GM13976 (cell line): Measurements from ENCODE around the gene DCTD.

ENCODE experiments used
- DNase-seq: peaks from one replicate; pipeline ENCODE4 v3.0.0; 2012; ENCODE audit warnings: low spot score
- CTCF ChIP-seq: IDR thresholded peaks from 2 replicates; pipeline ENCODE4 v1.5.1; 2012; ENCODE audit warnings: borderline replicate concordance, mild to moderate bottlenecking; ENCODE audit not compliant: insufficient read depth; ENCODE audit errors: extremely low read depth, missing control alignments, control extremely low read depth
- in situ Hi-C: fragments of 300-500 bp; cut with MboI; formaldehyde crosslinking; loops from one replicate; pipeline ENCODE4 v1.12.0; 2022; ENCODE audit warnings: low sequenced_read_pairs, mixed read lengths, inconsistent platforms; ENCODE audit not compliant: unreplicated experiment

Gene DCTD

DNA sequence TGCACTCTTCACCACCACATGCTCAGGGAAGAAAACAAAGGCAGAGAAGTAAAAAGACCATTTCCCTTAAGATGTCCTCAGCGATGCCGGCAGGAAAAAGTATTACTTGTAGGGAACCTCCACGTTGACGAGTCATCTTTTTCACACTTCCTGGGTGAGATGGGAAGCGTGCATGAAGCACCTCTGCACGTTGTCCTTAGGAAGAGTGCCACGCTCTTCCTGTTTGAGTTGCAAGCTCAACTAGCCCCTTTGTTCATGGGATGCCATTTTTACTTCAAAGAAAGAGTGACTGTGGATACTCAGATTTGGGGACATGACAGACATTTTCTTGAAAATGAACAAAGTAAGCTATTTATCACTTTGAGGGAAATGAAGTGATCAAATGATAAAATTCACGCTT lies 33.8 kb downstream of the DCTD start:
- no peak for DNase-seq
- in situ Hi-C loops = no loop called here
- TF ChIP-seq CTCF = no peak

GRCh38 chr4:182881914-182882313 lies 35.3 kb downstream of the DCTD start:
- TF ChIP-seq CTCF = no peak
- in situ Hi-C loops = no loop called here
- DNase-seq = no peak

- in situ Hi-C loops = no loop called here
- no peak for TF ChIP-seq CTCF
- no peak for DNase-seq
Measured at GRCh38 chr4:182880387-182881356, 36.5 kb downstream of the DCTD start.

DNA sequence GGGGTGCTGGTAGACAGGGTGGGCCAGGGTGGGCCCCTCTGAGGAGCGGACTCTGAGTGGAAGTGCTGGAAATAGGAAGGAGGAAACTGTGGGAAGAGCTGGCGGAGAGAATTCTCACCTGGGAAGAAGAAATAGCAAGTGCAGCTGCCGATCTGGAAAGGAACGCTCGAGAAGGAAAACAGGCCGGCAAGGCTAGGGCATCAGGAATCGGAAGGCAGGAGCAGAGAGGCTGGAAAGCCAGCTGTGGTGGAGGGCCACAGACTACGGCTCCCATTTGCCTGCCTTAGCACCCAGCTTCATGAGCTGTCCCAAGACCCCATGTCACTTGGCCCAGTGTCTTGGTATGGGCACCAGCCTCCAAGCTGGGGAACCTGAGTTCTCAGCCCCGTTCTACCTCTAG lies 37.3 kb downstream of the DCTD start:
- in situ Hi-C loops = no loop called here
- DNase-seq = no peak
- TF ChIP-seq CTCF = no peak

DNA sequence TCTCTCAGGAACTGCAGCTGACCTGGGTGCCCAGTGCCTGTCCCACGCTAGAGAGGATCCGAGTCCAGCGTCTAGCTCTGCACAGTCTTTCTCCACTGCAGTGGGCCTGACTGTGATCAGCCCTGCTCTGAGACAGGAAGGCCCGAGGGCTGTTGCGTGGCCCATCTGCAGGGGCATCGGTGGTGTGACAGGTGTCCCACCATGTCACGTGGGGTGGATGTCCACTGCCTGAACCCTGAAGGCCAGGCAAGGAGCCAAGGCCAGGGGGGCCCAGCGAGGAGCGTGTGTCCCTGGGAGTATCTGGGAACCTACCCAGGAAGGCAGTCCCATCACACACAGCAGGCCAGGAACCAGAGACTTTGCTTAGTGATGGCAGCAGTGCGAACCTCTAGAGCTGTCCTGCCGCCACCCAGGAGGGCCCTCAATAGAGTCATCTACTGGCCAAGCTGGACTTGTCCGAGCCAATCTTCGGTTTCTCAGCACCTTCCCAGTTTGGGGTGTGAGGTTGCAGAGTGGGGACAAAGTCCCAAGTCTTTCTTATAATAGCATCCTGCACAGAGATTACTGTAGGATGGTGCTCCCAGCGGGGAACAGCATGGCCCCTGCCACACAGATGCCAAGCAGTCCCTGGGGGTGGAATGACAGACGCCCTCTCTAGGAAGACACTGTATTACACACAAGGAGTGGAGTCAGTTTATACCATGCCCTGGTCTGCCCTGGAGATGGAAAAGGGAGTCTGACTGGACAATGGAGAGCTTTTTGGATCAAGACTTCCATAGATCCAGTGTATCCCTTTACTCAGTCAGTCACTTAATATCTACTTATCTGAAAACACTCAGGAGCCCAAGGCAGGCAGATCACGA lies 38.3 kb downstream of the DCTD start:
- no peak for DNase-seq
- in situ Hi-C loops = no loop called here
- no peak for TF ChIP-seq CTCF

DNA sequence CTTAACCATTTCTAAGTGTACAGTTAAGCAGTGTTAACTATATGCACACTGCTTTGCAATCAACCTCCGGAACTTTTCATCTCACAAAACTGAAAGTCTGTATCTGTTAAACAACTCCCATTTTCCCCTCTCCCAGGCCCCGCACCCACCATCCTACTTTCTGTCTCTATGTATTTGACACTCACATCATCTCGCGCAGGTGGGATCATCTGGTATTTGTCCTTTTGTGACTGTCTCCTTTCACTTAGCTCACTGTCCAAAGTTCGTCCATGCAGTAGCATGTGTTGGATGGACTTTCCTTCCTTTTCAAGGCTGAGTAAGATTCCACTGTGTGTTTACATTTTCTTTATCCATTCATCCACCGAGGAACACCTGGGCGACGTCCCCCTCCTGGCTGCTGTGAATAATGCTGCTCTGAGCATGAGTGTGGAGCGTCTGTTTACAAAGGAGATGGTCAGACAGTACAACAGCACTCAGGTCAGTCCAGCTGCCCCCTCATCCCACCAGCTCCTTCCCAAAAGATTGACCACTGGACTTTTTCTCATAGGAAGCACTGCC lies 39.8 kb downstream of the DCTD start:
- TF ChIP-seq CTCF = no peak

More for the DNA sequence above, 39.8 kb downstream of the DCTD start:
- in situ Hi-C loops = no loop called here
- no peak for DNase-seq
